Testis (tissue), 2 donors: ENCODE measurements around the gene NELL2.

Experiments
- CTCF ChIP-seq, 3 experiments: fragments of 450-650 bp in 2 of 3; fragments of 200-600 bp in 1 of 3; sonication (generic) in 1 of 3; IDR thresholded peaks; one replicate each; pipeline ENCODE4 v1.5.1; 2016 to 2019; ENCODE audit warnings: antibody characterized with exemption in 3 of 3, mild to moderate bottlenecking in 2 of 3, moderate library complexity in 1 of 3
- POLR2A ChIP-seq: fragments of 450-650 bp; IDR thresholded peaks from one replicate; pipeline ENCODE4 v1.6.1; 2017; ENCODE audit warnings: antibody characterized with exemption, mild to moderate bottlenecking, moderate library complexity

DNA sequence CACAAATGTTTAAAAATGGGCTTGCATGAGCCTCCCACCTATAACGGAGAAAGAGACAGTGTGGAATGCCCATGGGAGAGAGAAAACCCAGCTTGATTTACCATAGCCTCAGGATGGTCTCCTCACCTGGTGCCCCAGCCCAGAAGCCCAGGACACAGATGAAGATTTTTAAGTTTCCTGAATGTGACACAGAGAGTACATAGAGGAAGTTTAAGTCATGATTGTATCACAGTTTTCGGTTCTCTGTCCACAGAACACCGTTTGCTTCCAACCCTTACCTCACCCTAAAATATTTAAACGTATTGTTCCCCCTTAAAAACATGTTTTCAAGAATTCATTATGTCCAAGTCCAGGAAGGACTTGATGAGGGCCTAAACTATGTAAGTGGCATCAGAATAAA lies 56.2 kb downstream of the NELL2 start:
- TF ChIP-seq CTCF (IDR thresholded peaks at IDR 0.05), result no peak
- TF ChIP-seq POLR2A, result no peak
